Fibroblast of mammary gland (primary cell): ENCODE measurements around the gene ZNF205.

ENCODE experiments used
- DNase-seq: peaks from one replicate; pipeline ENCODE4 v3.0.0-alpha.2; 2010; ENCODE audit warnings: low read depth
- H3K4me3 ChIP-seq: 2 replicates; pipeline ENCODE4 v1.5.1; 2011; ENCODE audit warnings: low read depth, mild to moderate bottlenecking, low read length, moderate library complexity; ENCODE audit not compliant: control insufficient read depth
- CTCF ChIP-seq: conservative IDR thresholded peaks from 2 replicates; pipeline ENCODE4 v1.5.1; 2011; ENCODE audit warnings: low read depth, low read length, inconsistent platforms; ENCODE audit not compliant: control insufficient read depth, insufficient read depth

Gene ZNF205

GRCh38 chr16:3098459-3099394 is 13.7 kb upstream of the ZNF205 start, which contains the start of gene ZSCAN10:
Gene ZSCAN10 (minus strand): TSS chr16:3099294. CDS start chr16:3092937, 6,357 bp downstream.
- no peak for DNase-seq
- H3K4me3 ChIP-seq, result peak within 1 kb of the TSS; percentile 15
- no peak for TF ChIP-seq CTCF

- TF ChIP-seq CTCF, result no peak
- H3K4me3 ChIP-seq, result no peak overlapping the region
- DNase-seq, result no peak
Measured at GRCh38 chr16:3099395-3099731, 13.0 kb upstream of the ZNF205 start.

GRCh38 chr16:3099732-3100499 is 12.5 kb upstream of the ZNF205 start:
- peak overlapping the region; percentile 15 for H3K4me3 ChIP-seq
- no peak for TF ChIP-seq CTCF
- peak; percentile 81 for DNase-seq

GRCh38 chr16:3101018-3101840 is 11.2 kb upstream of the ZNF205 start:
- peak; percentile 39 for DNase-seq
- peak; percentile 67 for TF ChIP-seq CTCF
- H3K4me3 ChIP-seq, result no peak overlapping the region

GRCh38 chr16:3101841-3102470 is 10.4 kb upstream of the ZNF205 start:
- H3K4me3 ChIP-seq, result no peak overlapping the region
- no peak for DNase-seq
- no peak for TF ChIP-seq CTCF
